Pancreas (tissue), 10 donors: ENCODE data around the gene ZIC2. TPM values are rescaled to one million over a fixed set of nuclear protein-coding genes. Genes with fewer than 3 reads are reported as not detected.

Experiments
- ATAC-seq, 4 donors: fragments of 200-7000 bp; cut with Tn5 transposase; one replicate each; pipeline versions ENCODE4 v1.8.0 to v1.9.1; 2020; ENCODE audit warnings: mild to moderate bottlenecking in 4 of 4, moderate library complexity in 4 of 4
- DNase-seq, 6 donors: peaks; one replicate each; pipeline ENCODE4 v3.0.0-alpha.2; 2020
- FAIRE-seq: peaks from 2 replicates; lab custom pipeline; 2012; peaks lifted over from hg19 to GRCh38; lab: Jason Lieb, UNC
- H3K27ac ChIP-seq, 4 donors: fragments of 200-600 bp; sonication (generic); 1 replicate in 3 of 4; 2 replicates in 1 of 4; pipeline versions ENCODE4 v1.5.0 to v1.8.0; 2020
- H3K27me3 ChIP-seq, 4 donors: fragments of 200-600 bp; one replicate each; pipeline ENCODE4 v1.8.0; 2021
- H3K36me3 ChIP-seq, 3 donors: fragments of 200-600 bp; sonication (generic) in 1 of 3; one replicate each; pipeline versions ENCODE4 v1.5.0 to v1.8.0; 2020 to 2021
- H3K4me1 ChIP-seq, 3 donors: fragments of 200-600 bp; one replicate each; pipeline ENCODE4 v1.8.0; 2021
- H3K4me3 ChIP-seq, 4 donors: fragments of 200-600 bp; sonication (generic) in 2 of 4; one replicate each; pipeline versions ENCODE4 v1.5.0 to v1.8.0; 2020 to 2021
- H3K9me3 ChIP-seq, 4 donors: fragments of 200-600 bp; one replicate each; pipeline ENCODE4 v1.8.0; 2021
- WGBS, 2 donors: extraction: QIAGEN DNeasy Blood & Tissue Kit; methylation state at CpG; one replicate each; pipeline ENCODE4 v1.1.7; 2013; 5-methylcytosine and 5-hydroxymethylcytosine counted together
- intact Hi-C, 3 donors: fragments of 100-400 bp; cut with DNase I; formaldehyde crosslinking; loops; one replicate each; pipeline versions ENCODE4 v1.11.1 to v1.14.2; 2022
- polyA plus RNA-seq, 2 donors: library from polyadenylated mRNA; stranded (reverse); fragments of 200-250 nt; gene quantifications; one replicate each; pipeline ENCODE4 v1.2.3, GENCODE V29; 2013
- total RNA-seq, 6 donors: library from RNA; stranded (reverse); fragmentation: NEBNext Ultra II Directional in 4 of 6; extraction: Animal tissue kit (Norgen Biotek cat#: 25700) in 4 of 6; gene quantifications; one replicate each; pipeline versions ENCODE4 v1.2.1 to v1.2.4, GENCODE V29; 2021 to 2023
- TF ChIP-seq, protein P1 (sequence below), 4 donors: fragments of 200-600 bp; sonication (generic) in 3 of 4; IDR thresholded peaks; one replicate each; pipeline versions ENCODE4 v1.5.0 to v1.8.0; 2021; ENCODE audit warnings: antibody characterized with exemption in 4 of 4
- donor health status: healthy with polysubstance abuse.
- donor health status: DM: no; HTN: no; CAD: no; lungs with moderate emphysema.
- donor health status: DM: no; HTN: no; CAD: no.
- donor health status: control.
- donor health status: control.
- donor health status: Bipolar disorder and iron deficiency.
- donor health status: DM: yes; HTN: yes; CAD: no.
- donor health status: DM: no; HTN: no; CAD: no.
- donor health status: DM: no; HTN: no; CAD: no.
- donor health status: DM: yes; HTN: yes; CAD: no.

The ZIC2 gene
- total and polyA plus RNA-seq, 8 donors, result 0.47 TPM; not detected in 7

DNA sequence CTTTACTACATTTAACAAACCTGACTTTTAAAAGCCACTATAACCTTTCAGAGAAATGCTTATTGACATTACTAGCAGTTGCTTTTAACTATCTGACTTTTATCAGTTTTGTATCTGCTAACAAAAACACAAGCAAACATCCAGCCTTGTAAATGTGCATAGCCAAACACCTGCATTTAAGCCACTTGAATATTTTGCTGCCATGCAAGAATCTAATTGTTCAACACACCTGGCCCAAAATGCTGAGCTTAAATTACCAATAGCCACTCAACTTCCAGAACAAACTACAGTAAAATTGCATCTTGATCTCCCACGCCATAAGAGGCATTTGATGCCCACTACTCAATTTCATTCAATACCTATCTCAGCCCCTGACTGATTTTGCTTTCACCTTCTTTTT is 19.3 kb upstream of the ZIC2 start:
- intact Hi-C loops, result no loop called here
- DNase-seq (no peak), ATAC-seq (no peak), FAIRE-seq (no peak)
- H3K27ac ChIP-seq, result no peak overlapping the region
- no peak overlapping the region for H3K4me3 ChIP-seq
- TF ChIP-seq, protein P1, sequence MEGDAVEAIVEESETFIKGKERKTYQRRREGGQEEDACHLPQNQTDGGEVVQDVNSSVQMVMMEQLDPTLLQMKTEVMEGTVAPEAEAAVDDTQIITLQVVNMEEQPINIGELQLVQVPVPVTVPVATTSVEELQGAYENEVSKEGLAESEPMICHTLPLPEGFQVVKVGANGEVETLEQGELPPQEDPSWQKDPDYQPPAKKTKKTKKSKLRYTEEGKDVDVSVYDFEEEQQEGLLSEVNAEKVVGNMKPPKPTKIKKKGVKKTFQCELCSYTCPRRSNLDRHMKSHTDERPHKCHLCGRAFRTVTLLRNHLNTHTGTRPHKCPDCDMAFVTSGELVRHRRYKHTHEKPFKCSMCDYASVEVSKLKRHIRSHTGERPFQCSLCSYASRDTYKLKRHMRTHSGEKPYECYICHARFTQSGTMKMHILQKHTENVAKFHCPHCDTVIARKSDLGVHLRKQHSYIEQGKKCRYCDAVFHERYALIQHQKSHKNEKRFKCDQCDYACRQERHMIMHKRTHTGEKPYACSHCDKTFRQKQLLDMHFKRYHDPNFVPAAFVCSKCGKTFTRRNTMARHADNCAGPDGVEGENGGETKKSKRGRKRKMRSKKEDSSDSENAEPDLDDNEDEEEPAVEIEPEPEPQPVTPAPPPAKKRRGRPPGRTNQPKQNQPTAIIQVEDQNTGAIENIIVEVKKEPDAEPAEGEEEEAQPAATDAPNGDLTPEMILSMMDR (IDR thresholded peaks at IDR 0.05), result no peak
- peaks cover 7 to 64% (median 33%) of the 10 kb centered on the region in 4 donors for H3K27me3 ChIP-seq
- H3K4me1 ChIP-seq, result peaks cover 0 to 11% (median 0%) of the 10 kb centered on the region in 3 donors
- no peaks in the 10 kb centered on the region for H3K36me3 ChIP-seq
- WGBS, 2 donors, result 42 to 60% methylated on average over 1 of the region's 1 CpG
- H3K9me3 ChIP-seq, result no peaks in the 10 kb centered on the region

DNA sequence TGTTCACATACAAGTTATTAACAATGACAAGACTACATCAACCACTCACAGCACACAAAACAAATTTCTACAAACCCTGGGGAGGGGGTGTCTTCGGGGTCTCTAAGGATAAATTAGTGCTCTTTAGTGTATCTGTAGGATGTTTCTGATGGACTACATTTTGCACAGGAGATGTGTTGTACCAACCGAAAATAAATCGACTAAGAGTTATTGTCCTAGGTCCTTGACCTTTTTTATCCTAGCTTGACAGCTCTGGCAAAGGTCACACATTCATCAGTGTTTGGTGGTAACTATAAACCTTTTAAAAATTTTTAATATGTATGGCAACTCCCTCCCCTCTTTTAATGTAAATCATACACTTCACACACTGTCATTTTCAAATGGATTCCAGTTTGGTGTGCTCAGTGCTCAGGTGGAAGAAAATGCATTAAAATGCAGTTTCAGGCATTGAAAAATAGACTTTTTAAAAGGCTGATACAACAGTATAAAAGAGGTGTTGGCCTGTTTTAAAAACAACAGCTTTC is 17.7 kb upstream of the ZIC2 start:
- Histone ChIP-seq H3K27me3 (peaks cover 11 to 66% (median 21%) of the 10 kb centered on the region in 4 donors), H3K36me3 (no peaks in the 10 kb centered on the region), H3K9me3 (no peaks in the 10 kb centered on the region), H3K4me1 (peaks cover 0 to 20% (median 7%) of the 10 kb centered on the region in 3 donors), H3K27ac (no peak overlapping the region), H3K4me3 (no peak overlapping the region)
- DNase-seq (no peak), ATAC-seq (no peak), FAIRE-seq (no peak)
- intact Hi-C loops, result no loop called here
- WGBS, 2 donors, result 32 to 47% methylated on average over 3 of the region's 3 CpGs
- TF ChIP-seq, protein P1 (IDR thresholded peaks at IDR 0.05), result no peak

DNA sequence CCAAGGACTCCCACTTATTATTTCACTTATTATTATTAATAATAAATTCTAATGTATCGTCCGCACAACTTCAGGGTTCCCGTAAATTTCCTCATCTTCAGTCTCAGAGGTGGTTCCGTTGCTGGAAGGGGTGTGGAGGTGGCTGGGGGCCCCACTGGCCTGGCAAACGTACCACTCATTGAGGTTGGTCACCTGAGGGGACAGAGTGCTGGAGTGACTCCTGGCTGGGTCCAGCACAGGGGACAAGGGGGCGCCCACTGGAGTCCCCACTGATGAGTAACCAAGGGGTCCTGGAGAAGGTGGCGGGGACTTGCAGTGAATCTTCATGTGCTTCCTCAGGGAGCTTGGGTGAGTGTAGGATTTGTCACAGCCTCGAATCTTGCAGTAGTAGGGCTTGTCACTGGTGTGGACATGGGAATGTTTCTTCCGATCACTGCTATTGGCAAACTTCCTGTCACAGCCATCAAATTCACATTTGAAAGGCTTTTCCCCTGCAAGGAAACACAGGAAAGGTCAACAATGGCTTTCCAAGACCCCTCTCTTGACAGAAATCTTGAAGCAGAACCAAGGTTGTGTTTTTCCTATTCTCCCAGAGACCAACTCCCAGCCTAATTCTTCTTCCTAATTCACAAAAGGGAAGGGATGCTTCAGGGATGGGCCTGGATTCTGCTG is 16.1 kb upstream of the ZIC2 start:
- H3K4me3 ChIP-seq, result no peak overlapping the region
- H3K4me1 ChIP-seq, result peaks cover 0 to 11% (median 7%) of the 10 kb centered on the region in 3 donors
- TF ChIP-seq, protein P1 (IDR thresholded peaks at IDR 0.05), result no peak
- H3K9me3 ChIP-seq, result no peaks in the 10 kb centered on the region
- 75 to 79% methylated on average over 9 of the region's 9 CpGs for WGBS, 2 donors
- DNase-seq (no peak), ATAC-seq (no peak), FAIRE-seq (no peak)
- H3K27me3 ChIP-seq, result peaks cover 6 to 65% (median 23%) of the 10 kb centered on the region in 4 donors
- intact Hi-C loops, result no loop called here
- H3K27ac ChIP-seq, result no peak overlapping the region
- no peaks in the 10 kb centered on the region for H3K36me3 ChIP-seq

DNA sequence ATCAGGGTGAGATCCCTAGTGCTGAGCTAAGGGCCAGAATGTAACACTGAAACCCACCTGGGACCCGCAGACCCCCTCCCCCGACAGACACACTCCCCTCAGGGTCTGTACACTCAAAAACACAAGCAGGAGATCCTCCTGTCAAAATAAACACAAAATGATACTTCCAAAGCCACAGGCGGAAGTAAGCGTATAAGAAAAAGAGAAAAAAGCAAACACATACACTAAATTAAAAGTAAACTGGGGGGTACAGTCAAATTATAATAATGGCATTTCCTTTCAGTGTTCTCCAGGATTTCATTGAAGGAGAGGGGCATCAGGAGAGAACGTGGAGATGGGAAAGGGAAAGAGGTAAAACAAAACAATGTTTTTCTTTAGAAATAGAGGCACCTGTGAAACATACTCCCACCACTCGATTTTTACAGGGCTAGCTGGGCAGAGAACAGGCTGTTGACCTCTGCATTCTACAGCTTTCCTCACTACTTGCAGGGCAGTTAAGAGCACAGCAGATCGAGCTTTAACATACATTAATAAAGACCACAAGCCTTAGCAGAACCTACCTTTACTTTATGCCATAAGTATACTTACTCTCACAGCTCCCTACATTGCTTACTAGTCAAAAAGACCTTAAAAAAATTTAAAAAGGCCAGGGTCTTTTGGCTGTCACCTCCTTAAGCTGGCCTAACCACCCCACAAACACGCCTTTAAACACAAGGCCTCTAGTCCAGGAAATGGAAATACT is 15.3 kb upstream of the ZIC2 start:
- H3K9me3 ChIP-seq, result no peaks in the 10 kb centered on the region
- no peak overlapping the region for H3K27ac ChIP-seq
- ATAC-seq (no peak), FAIRE-seq (no peak), DNase-seq (no peak)
- H3K27me3 ChIP-seq, result peaks cover 6 to 65% (median 23%) of the 10 kb centered on the region in 4 donors
- WGBS, 2 donors, result 78 to 79% methylated on average over 8 of the region's 8 CpGs
- peaks cover 0 to 11% (median 7%) of the 10 kb centered on the region in 3 donors for H3K4me1 ChIP-seq
- intact Hi-C loops, result no loop called here
- TF ChIP-seq, protein P1 (IDR thresholded peaks at IDR 0.05), result no peak
- no peaks in the 10 kb centered on the region for H3K36me3 ChIP-seq
- H3K4me3 ChIP-seq, result no peak overlapping the region
